ENCODE results near the gene KIAA1755. TPM values are rescaled to one million over a fixed set of nuclear protein-coding genes. Genes with fewer than 3 reads are reported as not detected.

The KIAA1755 gene, protein sequence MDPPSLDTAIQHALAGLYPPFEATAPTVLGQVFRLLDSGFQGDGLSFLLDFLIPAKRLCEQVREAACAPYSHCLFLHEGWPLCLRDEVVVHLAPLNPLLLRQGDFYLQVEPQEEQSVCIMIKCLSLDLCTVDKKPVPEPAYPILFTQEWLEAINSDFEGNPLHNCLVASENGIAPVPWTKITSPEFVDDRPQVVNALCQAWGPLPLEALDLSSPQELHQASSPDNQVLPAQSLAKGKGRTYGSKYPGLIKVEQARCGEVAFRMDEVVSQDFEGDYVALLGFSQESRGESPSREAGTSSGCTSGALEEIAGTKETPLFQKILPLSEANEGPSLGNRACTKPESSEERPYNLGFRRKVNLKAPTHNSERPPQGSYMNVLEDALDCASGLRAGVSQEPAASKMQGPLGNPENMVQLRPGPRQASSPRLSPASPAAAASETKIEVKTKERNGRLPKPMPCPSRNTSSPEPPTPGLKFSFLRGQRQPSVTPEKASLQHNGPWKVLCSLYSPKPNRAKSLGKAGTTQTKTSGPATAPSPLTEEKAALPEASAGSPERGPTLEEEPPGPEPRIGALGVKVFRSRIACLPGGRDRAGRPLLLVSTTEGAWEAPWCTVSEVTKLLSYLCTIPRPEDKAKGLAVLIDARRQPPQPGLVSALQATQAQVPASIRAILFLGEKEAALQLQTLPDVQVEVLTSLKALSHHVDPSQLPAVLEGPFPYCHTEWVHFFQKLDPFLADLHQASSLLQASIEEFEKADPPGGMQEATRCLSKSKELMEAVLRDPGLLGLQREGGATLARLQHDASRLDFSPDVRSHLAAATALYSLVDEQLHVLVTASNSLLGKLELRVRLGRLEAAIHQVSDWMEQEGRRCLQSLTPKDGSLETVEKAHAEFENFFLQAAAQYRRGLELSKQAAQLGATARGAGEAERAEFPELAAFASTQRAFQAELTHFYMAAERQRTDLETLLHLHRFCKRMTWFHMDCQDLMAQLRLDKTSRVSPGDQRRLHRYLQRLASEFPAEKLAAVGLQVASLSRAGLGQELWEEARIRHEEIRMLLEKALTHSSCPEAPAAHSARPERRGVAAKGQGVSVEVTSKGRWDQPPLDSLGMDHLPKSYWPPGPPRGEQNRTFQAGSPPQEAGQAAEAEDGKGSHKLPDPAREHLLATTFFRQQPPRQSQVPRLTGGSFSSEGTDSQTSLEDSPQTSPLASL
- total RNA-seq, result not detected

DNA sequence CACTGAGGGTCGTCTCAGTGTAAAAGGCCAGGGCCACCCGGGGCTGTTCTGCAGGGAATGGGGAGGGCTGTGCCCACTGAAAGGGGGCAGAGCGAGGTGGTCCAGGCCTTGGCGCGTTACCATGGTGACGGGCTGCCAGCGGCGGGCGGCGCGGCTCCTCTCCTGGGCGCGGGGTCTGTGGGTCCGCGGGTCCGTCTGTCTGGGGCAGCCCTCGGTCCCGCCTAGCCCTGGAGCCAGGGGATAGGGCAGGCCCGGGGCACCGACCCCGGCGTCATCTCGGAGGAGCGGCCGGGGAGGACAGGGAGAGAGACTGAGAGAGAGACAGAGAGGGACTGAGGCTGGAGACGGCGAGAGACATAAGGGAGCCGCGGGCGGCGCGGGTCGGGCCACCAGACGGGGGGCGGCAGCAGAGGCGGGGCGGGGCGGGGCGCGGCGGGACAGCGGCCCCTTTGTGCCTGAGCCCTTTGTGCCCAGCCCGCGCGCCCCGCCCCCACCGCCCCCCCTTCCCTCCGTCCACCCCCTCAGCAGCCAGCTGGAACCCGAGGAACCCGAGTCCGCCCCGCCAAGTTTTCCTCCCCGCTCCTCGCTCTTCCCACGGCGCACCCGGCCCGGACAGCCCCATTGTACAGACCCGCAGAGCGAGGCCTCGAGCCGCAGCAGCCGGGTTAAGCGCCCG is at the start of gene KIAA1755:
TSS of gene KIAA1755 (minus strand) at position 358 of the 676 bp plus-strand sequence. CDS start at position 123, 235 bp downstream.
- intact Hi-C loops (cut with micrococcal nuclease), result no loop called here
- ChIA-PET CTCF (no interaction called here), POLR2A (no interaction called here)
- no peaks in the 10 kb centered on the region for H3K4me1 Mint-ChIP-seq (ENCODE audit: low read depth)
- no peak within 1 kb of the TSS for H3K27ac Mint-ChIP-seq
- H3K4me3 Mint-ChIP-seq, result no peak within 1 kb of the TSS
- no peaks in the 10 kb centered on the region for H3K9me3 Mint-ChIP-seq
- peaks cover 31% of the 10 kb centered on the region for H3K27me3 Mint-ChIP-seq
- no peaks in the 10 kb centered on the region for H3K36me3 Mint-ChIP-seq
- DNase-seq, result no peak

DNA sequence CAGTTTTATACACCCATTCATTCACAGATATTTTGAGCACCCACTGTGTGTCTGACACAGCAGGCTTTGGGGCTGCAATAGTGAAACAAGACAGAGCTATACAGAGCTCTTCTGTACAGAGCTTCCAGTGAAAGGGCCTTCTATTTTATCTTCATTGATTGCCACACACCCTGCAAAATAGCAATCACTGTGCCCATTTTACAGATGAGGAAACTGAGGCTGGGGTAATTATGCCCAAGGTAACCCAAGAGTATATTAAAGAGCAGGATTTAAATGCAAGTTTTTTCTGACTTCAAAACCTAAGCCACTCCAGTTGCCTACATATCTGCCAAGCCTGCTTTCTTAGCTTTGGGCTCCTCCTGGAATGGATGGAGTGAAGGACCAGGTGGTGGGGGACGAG is 47.9 kb upstream of the KIAA1755 start:
- Mint-ChIP-seq H3K27ac (no peak overlapping the region), H3K27me3 (peaks cover 40% of the 10 kb centered on the region), H3K4me3 (no peak overlapping the region), H3K4me1 (ENCODE audit: low read depth) (peaks cover 8% of the 10 kb centered on the region), H3K9me3 (no peaks in the 10 kb centered on the region), H3K36me3 (no peaks in the 10 kb centered on the region)
- POLR2A ChIA-PET, result no interaction called here
- DNase-seq, result no peak
- CTCF ChIA-PET, result interaction anchor here (0.6 kb wide), 1 partner anchor 48 kb away, joined by 3 read pairs; no protein-coding TSS in a partner anchor
- intact Hi-C loops (cut with micrococcal nuclease), result no loop called here

GRCh38 chr20:38308047-38308438 is 47.5 kb upstream of the KIAA1755 start:
- intact Hi-C loops (cut with micrococcal nuclease), result no loop called here
- Mint-ChIP-seq H3K27ac (no peak overlapping the region), H3K4me3 (no peak overlapping the region), H3K27me3 (peaks cover 44% of the 10 kb centered on the region), H3K36me3 (no peaks in the 10 kb centered on the region), H3K4me1 (ENCODE audit: low read depth) (peaks cover 8% of the 10 kb centered on the region), H3K9me3 (no peaks in the 10 kb centered on the region)
- POLR2A ChIA-PET, result no interaction called here
- CTCF ChIA-PET, result interaction anchor here (0.6 to 1.0 kb wide), 3 partner anchors 48 to 87 kb away, joined by 3 read pairs; no protein-coding TSS in a partner anchor
- DNase-seq, result no peak

GRCh38 chr20:38307371-38308046 is 47.0 kb upstream of the KIAA1755 start:
- peaks cover 8% of the 10 kb centered on the region for H3K4me1 Mint-ChIP-seq (ENCODE audit: low read depth)
- H3K9me3 Mint-ChIP-seq, result no peaks in the 10 kb centered on the region
- CTCF ChIA-PET, result interaction anchor here (0.8 to 1.0 kb wide), 2 partner anchors 64 to 86 kb away, joined by 3 read pairs; no protein-coding TSS in a partner anchor
- peaks cover 49% of the 10 kb centered on the region for H3K27me3 Mint-ChIP-seq
- no peak for DNase-seq
- no peaks in the 10 kb centered on the region for H3K36me3 Mint-ChIP-seq
- H3K4me3 Mint-ChIP-seq, result no peak overlapping the region
- intact Hi-C loops (cut with micrococcal nuclease), result no loop called here
- POLR2A ChIA-PET, result no interaction called here
- H3K27ac Mint-ChIP-seq, result no peak overlapping the region

- ChIA-PET POLR2A (no interaction called here), CTCF (no interaction called here)
- peaks cover 8% of the 10 kb centered on the region for H3K4me1 Mint-ChIP-seq (ENCODE audit: low read depth)
- intact Hi-C loops (cut with micrococcal nuclease), result no loop called here
- no peaks in the 10 kb centered on the region for H3K9me3 Mint-ChIP-seq
- H3K4me3 Mint-ChIP-seq, result no peak overlapping the region
- H3K36me3 Mint-ChIP-seq, result no peaks in the 10 kb centered on the region
- no peak overlapping the region for H3K27ac Mint-ChIP-seq
- DNase-seq, result no peak
- H3K27me3 Mint-ChIP-seq, result peaks cover 53% of the 10 kb centered on the region
Measured at GRCh38 chr20:38306379-38306778, 45.8 kb upstream of the KIAA1755 start.

DNA sequence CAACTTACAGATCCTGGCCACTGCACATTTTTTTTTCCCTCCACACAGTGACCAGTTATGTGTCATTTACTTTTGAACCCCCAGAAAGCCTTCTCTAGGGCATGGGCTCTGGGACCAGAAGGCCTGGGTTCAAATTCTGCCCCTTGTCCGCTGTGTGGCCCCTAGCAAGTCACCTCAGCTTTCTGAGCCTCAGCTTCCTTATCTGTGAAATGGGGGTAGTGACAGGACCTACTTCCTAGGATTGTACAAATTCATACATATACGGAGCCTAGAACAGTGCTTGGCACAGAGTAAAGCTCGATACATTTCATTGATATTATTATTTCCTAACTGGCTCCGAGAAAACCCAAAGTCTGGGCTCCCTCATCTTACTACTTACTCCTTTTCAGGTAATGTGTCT is 45.0 kb upstream of the KIAA1755 start:
- CTCF ChIA-PET, result interaction anchor here (1.7 kb wide), 1 partner anchor 15 kb away, joined by 6 read pairs; no protein-coding TSS in a partner anchor
- H3K27me3 Mint-ChIP-seq, result peaks cover 49% of the 10 kb centered on the region
- H3K27ac Mint-ChIP-seq, result no peak overlapping the region
- H3K4me1 Mint-ChIP-seq (ENCODE audit: low read depth), result peaks cover 8% of the 10 kb centered on the region
- POLR2A ChIA-PET, result no interaction called here
- H3K9me3 Mint-ChIP-seq, result no peaks in the 10 kb centered on the region
- intact Hi-C loops (cut with micrococcal nuclease), result no loop called here
- DNase-seq, result no peak
- no peak overlapping the region for H3K4me3 Mint-ChIP-seq
- H3K36me3 Mint-ChIP-seq, result no peaks in the 10 kb centered on the region

DNA sequence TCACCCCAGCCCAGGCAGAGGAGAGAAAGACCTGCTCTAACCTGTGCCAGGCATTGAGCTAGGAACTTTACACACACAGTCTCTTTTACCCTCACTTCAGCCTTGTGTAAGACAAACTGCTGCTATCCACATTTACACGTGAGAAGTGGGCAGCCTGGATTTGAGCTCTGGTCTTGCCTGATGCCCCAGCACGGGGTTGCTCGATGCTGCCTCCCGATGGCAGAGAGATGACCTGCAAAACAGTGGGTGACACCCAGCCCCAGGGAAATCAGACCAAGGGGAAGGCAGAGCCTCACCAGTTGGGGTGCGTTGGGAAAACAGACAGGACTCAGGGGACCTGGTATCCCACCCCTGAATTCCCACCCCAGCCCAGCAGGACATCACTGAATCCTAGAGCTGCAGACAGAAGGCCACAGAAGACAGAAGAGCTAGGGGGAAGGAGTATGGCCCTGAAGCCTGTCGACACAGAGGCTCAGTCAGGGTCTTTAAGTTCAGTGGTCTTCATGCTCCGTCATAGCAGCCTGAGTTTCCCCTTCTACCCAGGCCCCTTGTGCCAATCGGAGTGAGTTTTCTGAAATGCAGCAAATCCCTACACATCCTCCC is 44.4 kb upstream of the KIAA1755 start:
- Mint-ChIP-seq H3K36me3 (no peaks in the 10 kb centered on the region), H3K4me1 (ENCODE audit: low read depth) (peaks cover 8% of the 10 kb centered on the region), H3K4me3 (no peak overlapping the region), H3K27ac (no peak overlapping the region), H3K9me3 (no peaks in the 10 kb centered on the region), H3K27me3 (peaks cover 45% of the 10 kb centered on the region)
- POLR2A ChIA-PET, result no interaction called here
- peak; percentile 45 for DNase-seq
- CTCF ChIA-PET, result interaction anchor here (1.7 kb wide), 1 partner anchor 14 kb away, joined by 6 read pairs; no protein-coding TSS in a partner anchor
- intact Hi-C loops (cut with micrococcal nuclease), result no loop called here

DNA sequence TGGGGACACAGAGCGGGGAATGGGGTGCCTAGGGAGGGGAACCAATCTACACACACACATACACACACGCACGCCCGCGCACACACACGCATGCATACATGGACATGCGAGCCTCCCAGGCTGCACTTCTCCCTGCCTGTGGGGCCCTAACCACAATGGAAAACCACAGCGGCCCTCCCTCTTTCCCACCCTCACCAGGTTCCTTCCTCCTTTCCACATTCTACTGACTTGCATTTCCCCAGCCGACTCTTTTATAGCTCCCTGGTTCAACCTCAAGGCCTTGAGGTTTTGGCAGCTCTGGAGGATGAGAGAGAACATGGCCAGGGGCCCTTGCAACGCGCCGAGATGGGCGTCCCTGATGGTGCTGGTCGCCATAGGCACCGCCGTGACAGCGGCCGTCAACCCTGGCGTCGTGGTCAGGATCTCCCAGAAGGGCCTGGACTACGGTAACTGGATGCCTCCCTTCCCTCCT is 43.4 kb upstream of the KIAA1755 start, which contains the start of gene BPI:
TSS of gene BPI (plus strand) at position 249 of the 472 bp plus-strand sequence. CDS start at position 317, 68 bp downstream.
- Mint-ChIP-seq H3K36me3 (no peaks in the 10 kb centered on the region), H3K27ac (no peak within 1 kb of the TSS), H3K27me3 (peaks cover 45% of the 10 kb centered on the region), H3K4me3 (no peak within 1 kb of the TSS), H3K9me3 (no peaks in the 10 kb centered on the region), H3K4me1 (ENCODE audit: low read depth) (peaks cover 8% of the 10 kb centered on the region)
- intact Hi-C loops (cut with micrococcal nuclease), result no loop called here
- CTCF ChIA-PET, result interaction anchor here (1.7 kb wide), 1 partner anchor 13 kb away, joined by 6 read pairs; no protein-coding TSS in a partner anchor
- DNase-seq, result peak; percentile 16
- POLR2A ChIA-PET, result no interaction called here

DNA sequence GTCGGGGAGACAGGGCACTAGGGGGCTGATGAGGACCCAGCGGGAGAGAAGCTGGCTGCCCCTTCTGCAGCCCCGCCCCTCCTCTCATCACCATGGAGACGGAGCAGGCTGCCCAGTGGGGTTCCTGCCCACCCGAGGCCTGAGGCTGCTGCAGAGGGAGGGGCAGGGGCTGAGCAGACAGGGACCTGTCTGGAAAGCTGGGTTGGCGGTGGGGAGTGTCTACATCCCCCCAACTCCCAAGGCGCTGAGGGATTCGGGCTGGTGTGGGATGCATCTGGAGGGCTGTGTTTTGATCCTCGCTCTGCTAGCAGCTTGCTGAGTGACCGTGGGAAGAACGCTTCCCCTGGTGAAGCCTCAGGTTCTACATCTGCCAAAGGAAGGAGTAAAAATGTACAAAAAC is 42.3 kb upstream of the KIAA1755 start:
- H3K4me1 Mint-ChIP-seq (ENCODE audit: low read depth), result peaks cover 8% of the 10 kb centered on the region
- no peak overlapping the region for H3K27ac Mint-ChIP-seq
- intact Hi-C loops (cut with micrococcal nuclease), result no loop called here
- no peak for DNase-seq
- ChIA-PET POLR2A (no interaction called here), CTCF (interaction anchor here (1.0 kb wide), 1 partner anchor 73 kb away, joined by 3 read pairs; no protein-coding TSS in a partner anchor)
- no peaks in the 10 kb centered on the region for H3K36me3 Mint-ChIP-seq
- H3K9me3 Mint-ChIP-seq, result no peaks in the 10 kb centered on the region
- peaks cover 45% of the 10 kb centered on the region for H3K27me3 Mint-ChIP-seq
- no peak overlapping the region for H3K4me3 Mint-ChIP-seq

- ChIA-PET POLR2A (no interaction called here), CTCF (no interaction called here)
- Mint-ChIP-seq H3K27me3 (peaks cover 43% of the 10 kb centered on the region), H3K27ac (no peak overlapping the region), H3K4me3 (no peak overlapping the region), H3K9me3 (no peaks in the 10 kb centered on the region), H3K36me3 (no peaks in the 10 kb centered on the region), H3K4me1 (ENCODE audit: low read depth) (peaks cover 8% of the 10 kb centered on the region)
- no peak for DNase-seq
- intact Hi-C loops (cut with micrococcal nuclease), result no loop called here
Measured at GRCh38 chr20:38301309-38301708, 40.8 kb upstream of the KIAA1755 start.

- peaks cover 38% of the 10 kb centered on the region for H3K27me3 Mint-ChIP-seq
- DNase-seq, result no peak
- H3K27ac Mint-ChIP-seq, result no peak overlapping the region
- H3K36me3 Mint-ChIP-seq, result no peaks in the 10 kb centered on the region
- H3K9me3 Mint-ChIP-seq, result no peaks in the 10 kb centered on the region
- POLR2A ChIA-PET, result no interaction called here
- H3K4me1 Mint-ChIP-seq (ENCODE audit: low read depth), result peaks cover 8% of the 10 kb centered on the region
- CTCF ChIA-PET, result no interaction called here
- no peak overlapping the region for H3K4me3 Mint-ChIP-seq
- intact Hi-C loops (cut with micrococcal nuclease), result no loop called here
Measured at GRCh38 chr20:38300438-38300837, 39.9 kb upstream of the KIAA1755 start.

Data from activated CD4-positive, alpha-beta memory T cell treated with anti-CD3 and anti-CD28 coated beads for 36 hours (primary cell).